AG08395 (cell line): ENCODE measurements around the gene SNX24.
"Not testable (repeated sequence)": the region's sequence is repeated elsewhere in the genome, so short reads cannot be mapped to it uniquely, and the experiment has no call there.

Source experiments
- DNase-seq: peaks from one replicate; pipeline ENCODE4 v3.0.0; 2012; ENCODE audit warnings: mixed read lengths, low spot score

SNX24 gene

GRCh38 chr5:122967085-122967484 lies 121.7 kb downstream of the SNX24 start:
- DNase-seq = no peak

- no peak for DNase-seq
Observed at GRCh38 chr5:122967625-122968024, 122.2 kb downstream of the SNX24 start.

DNA sequence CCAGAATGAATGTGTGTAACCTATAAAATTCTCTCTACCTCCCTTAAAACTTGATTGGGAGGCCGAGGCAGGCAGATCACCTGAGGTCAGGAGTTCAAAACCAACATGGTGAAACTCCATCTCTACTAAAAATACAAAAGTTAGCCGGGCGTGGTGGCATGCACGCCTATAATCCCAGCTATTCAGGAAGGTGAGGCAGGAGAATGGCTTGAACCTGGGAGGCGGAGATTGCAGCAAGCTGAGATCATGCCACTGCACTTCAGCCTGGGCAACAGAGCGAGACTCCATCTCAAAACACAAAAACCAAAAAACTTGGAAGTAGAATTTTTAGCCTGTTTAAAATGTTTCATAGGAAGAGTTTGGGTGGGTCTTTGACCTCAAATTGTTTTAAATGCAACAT lies 122.6 kb downstream of the SNX24 start:
- DNase-seq = not testable (repeated sequence)

DNA sequence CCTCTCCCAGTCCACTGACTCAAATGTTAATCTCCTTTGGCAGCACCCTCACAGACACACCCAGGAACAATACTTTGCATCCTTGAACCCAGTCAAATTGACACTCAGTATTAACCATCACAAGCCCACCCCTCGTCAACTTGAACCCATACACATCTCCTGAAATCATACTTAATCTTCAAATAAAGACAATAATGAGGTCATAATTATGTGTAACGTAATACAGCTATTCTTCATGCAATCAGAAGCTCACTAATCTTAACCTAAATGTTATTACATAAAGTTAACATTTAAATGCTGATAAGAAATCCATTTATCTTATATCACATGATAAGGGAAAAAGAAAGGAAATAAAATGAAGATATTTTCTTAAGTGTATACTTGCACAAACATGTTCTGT lies 125.9 kb downstream of the SNX24 start:
- DNase-seq = no peak

- DNase-seq = peak; percentile 19
Observed at GRCh38 chr5:122972877-122973276, 127.5 kb downstream of the SNX24 start.

DNA sequence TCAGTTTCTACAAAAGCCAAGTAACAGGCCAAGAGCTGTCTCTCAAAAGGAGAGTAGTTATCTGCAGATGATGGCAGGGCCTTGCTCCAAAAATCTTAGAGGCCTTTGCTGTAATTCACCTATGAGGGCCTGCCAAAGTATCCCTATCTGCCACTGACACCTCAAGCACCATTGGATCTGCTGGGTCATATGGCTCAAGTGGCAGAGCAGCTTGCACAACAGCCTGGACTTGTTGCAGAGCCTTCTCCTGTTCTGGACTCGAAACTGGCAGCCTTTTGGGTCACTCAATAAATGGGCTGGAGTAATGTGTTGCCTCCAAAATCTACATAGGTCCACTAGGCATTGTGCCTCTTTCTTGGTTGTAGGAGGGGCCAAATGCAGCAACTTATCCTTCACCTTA lies 128.3 kb downstream of the SNX24 start:
- not testable (repeated sequence) for DNase-seq

DNA sequence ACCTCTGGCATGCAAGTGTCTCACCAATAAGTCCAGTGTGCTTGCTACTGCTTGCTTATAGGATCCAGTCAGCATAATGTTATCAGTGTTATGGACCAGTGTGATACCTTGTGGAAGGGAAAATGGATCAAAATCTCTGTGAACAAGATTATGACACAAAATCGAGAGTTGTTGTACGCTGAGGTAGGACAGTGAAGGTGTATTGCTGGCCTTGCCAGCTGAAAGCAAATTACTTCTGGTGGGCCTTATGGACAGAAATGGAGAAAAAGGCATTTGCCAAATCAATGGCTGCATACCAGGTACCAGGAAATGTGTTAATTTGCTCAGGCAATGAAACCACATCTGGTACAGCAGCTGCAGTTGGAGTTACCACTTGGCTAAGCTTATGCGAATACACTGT lies 128.8 kb downstream of the SNX24 start:
- DNase-seq = not testable (repeated sequence)

DNA sequence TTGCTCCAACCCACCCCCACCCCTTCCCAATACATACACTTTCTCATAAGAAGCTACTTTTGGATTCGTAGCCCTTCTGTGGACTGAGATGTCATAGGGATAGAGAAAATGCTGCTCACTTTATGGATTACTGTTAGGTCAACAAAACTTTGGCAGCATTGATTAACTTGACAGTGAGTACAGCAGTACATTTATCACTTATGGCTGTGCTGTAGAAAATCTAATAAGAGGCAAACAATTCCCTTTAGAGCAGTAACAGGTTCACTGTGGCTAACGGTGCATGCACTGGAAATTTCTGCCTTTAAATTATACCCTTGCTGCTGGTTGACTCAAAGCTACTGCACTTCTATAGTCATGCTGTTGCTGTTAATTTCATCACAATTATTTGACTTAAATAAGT lies 131.9 kb downstream of the SNX24 start:
- DNase-seq = no peak

- no peak for DNase-seq
Observed at GRCh38 chr5:122978068-122978467, 132.7 kb downstream of the SNX24 start.

DNA sequence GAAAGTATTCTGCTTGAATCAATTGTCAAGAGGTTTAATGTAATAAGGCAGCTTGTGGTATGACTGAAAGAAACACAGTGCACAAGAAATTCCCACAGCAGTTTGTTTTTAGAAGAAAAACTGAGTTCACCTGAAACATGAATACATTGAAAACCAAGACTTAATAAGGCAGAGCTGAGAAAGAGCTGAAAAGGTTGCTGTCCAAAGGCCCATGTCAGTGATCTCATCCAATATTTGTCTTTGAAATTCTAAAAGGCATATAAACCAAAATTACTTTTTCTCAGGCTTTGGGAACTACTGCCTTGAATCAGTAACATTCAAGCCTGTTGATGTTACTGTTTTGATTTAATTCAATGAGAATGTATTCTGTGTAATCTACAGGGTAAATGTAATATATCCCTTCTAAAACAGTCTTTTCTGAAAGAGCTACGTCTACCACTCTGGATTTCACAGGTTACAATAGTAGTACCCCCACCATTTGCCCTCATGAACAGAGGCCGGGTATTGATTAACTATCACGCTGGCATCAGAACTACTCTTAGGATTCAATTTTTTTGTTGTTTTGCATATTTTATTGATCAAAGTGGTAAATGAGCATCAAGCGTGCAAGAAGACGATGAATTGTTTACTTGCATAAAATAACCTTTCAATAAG lies 133.4 kb downstream of the SNX24 start:
- no peak for DNase-seq

DNA sequence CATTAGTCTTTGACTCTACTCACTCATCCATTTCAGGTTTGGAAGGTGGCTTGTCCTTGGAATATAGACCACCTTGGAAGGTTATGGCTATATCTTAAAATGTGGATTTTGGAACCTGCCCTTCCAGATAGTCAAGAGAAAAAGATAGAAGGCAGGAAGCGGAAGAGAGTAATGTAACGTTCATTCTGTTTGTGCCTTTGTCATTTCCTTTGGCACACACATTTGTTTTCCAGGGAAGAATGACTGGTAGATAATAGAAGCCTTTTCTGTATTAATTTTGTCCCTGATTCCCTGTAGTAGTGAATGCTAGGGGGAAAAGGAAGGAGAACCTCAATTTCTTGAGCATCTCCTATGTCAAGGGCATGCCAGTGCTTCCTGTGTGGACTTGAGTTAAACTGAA lies 136.4 kb downstream of the SNX24 start:
- no peak for DNase-seq

GRCh38 chr5:122982376-122982775 lies 137.0 kb downstream of the SNX24 start:
- no peak for DNase-seq

DNA sequence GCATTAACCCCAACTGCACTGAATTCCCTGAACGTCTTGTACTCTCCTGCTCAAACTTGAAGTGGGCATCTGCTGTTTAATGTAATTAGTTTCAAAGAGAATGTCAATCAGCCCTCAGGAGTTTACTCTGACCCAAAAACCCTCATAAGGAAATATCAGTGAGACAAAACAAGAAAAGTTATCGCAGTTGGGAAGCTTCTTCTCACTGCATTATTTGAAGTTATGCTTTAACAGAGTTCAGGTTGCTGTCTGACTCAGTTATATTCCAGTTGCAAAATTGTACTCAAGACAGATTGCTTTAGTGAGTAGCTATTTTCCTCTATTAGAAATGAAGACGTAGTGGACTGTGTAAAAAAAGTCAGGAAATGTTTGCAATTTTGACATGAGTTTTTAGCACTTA lies 139.0 kb downstream of the SNX24 start:
- no peak for DNase-seq

GRCh38 chr5:122985006-122985700 lies 139.7 kb downstream of the SNX24 start:
- DNase-seq = no peak

- no peak for DNase-seq
Observed at GRCh38 chr5:122985954-122986721, 140.7 kb downstream of the SNX24 start.

DNA sequence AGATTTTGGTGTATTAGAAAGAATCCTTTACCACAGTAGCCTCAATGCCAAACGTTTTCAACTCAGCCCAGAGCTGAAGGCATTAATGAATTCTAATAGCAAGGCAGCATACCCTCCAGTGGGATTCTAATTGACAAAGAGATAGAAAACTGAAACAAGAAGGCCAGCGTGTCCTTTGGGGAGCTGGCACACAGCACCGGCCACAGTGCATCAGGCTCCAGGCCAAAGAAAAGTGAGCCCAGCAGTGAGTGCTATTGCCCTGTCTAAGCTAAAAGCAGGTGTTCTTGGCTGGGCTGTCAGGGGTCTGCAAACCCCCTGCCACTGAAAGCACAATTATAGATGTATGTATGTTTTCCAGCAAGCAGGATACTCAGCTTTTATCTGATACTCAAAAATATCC lies 150.7 kb downstream of the SNX24 start:
- DNase-seq = no peak

- DNase-seq = no peak
Observed at GRCh38 chr5:122997294-122997693, 151.9 kb downstream of the SNX24 start.

DNA sequence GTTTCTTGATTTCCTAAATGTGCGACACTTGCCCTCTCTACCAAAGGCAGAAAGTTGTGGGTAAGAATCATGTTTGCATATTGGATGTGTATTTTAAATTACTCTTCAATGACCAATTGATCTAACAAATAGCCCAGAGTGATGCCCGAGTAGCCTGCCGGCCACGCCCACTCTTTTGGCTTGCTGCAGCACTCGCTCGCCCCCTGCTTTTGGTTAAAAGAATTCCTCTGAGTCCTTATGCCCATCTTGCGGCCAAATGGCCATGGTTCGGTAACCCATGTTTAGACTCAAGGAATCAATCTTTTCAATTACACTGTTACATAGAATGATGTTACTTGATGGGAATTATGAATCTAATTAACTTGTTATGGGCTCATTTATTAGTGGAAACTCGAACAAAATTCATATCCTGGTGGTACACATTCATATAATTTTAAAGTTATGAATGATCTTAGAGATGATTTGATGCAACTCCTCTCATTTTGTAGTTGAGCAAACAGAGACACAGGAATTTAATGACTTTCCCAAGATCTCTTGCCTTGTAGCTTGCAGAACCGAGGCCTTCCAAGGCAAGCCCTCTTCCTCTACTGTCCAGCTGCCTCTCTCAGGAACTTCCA lies 154.6 kb downstream of the SNX24 start:
- peak; percentile 62 for DNase-seq

- DNase-seq = no peak
Observed at GRCh38 chr5:123000731-123001130, 155.3 kb downstream of the SNX24 start.

GRCh38 chr5:123001808-123002207 lies 156.4 kb downstream of the SNX24 start:
- DNase-seq = no peak

- no peak for DNase-seq
Observed at GRCh38 chr5:123007182-123007581, 161.8 kb downstream of the SNX24 start.

DNA sequence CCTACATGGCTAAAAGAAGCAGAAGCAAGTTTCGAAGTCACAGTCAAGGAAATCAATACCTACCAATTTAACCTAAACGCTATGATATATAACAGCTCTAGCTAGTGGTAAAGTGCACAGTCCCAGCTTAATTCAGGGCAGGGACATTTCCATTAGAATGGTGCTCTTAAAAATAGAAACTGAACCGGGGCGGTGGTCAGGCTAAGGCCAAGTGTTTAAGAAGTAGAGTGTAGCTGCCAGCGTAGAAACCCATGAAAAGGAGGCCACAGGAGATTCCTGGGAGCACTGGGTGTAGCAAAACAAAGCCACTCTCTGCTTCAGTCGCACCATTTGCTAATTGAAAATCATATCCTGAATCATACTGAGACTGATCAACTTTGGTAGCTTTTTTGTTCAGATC lies 162.3 kb downstream of the SNX24 start:
- no peak for DNase-seq

DNA sequence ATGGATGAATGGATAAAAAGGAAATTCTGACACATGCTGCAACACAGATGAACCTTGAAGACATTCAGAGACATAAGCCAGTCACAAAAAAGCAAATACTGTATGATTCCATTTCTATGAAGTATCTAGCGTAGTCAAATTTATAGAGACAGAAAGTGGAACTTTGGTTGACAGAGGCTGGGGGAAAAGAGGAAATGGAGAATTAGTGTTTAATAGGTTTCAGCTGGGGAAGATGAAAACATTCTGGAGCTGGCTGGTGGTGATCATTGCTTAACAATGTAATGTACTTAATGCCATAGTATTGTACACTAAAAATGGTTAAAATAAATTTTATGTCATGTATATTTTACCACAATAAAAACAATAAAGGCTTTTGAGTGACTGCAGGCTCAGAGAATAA lies 166.9 kb downstream of the SNX24 start:
- DNase-seq = peak; percentile 18
